GM21529 (cell line): ENCODE data around the gene PTPRK.

Experiments used
- ATAC-seq: cut with Tn5 transposase; IDR thresholded peaks from one replicate; pipeline ENCODE4 v1.9.1; 2021; ENCODE audit not compliant: unreplicated experiment

Gene PTPRK

GRCh38 chr6:128305228-128305627 is 215.2 kb downstream of the PTPRK start:
- ATAC-seq, result no peak

GRCh38 chr6:128303870-128304269 is 216.5 kb downstream of the PTPRK start:
- no peak for ATAC-seq

GRCh38 chr6:128302942-128303341 is 217.5 kb downstream of the PTPRK start:
- ATAC-seq, result no peak

- no peak for ATAC-seq
Observed at GRCh38 chr6:128295670-128296069, 224.7 kb downstream of the PTPRK start.

GRCh38 chr6:128290221-128290620 is 230.2 kb downstream of the PTPRK start:
- ATAC-seq, result no peak

GRCh38 chr6:128284128-128284527 is 236.3 kb downstream of the PTPRK start:
- no peak for ATAC-seq

- ATAC-seq, result no peak
Observed at GRCh38 chr6:128282961-128283360, 237.4 kb downstream of the PTPRK start.

GRCh38 chr6:128280960-128281359 is 239.4 kb downstream of the PTPRK start:
- no peak for ATAC-seq

GRCh38 chr6:128280066-128280465 is 240.3 kb downstream of the PTPRK start:
- no peak for ATAC-seq

GRCh38 chr6:128278836-128279235 is 241.6 kb downstream of the PTPRK start:
- no peak for ATAC-seq

- no peak for ATAC-seq
Observed at GRCh38 chr6:128277379-128277778, 243.0 kb downstream of the PTPRK start.

- no peak for ATAC-seq
Observed at GRCh38 chr6:128276311-128276710, 244.1 kb downstream of the PTPRK start.

GRCh38 chr6:128275681-128276080 is 244.7 kb downstream of the PTPRK start:
- no peak for ATAC-seq

- no peak for ATAC-seq
Observed at GRCh38 chr6:128275030-128275429, 245.4 kb downstream of the PTPRK start.

GRCh38 chr6:128271527-128271926 is 248.9 kb downstream of the PTPRK start:
- ATAC-seq, result no peak

- no peak for ATAC-seq
Observed at GRCh38 chr6:128271011-128271410, 249.4 kb downstream of the PTPRK start.

GRCh38 chr6:128266946-128267345 is 253.5 kb downstream of the PTPRK start:
- ATAC-seq, result no peak

GRCh38 chr6:128265706-128266105 is 254.7 kb downstream of the PTPRK start:
- no peak for ATAC-seq

- ATAC-seq, result peak; percentile 50
Observed at GRCh38 chr6:128259730-128260685, 260.4 kb downstream of the PTPRK start.

GRCh38 chr6:128259029-128259724 is 261.2 kb downstream of the PTPRK start:
- ATAC-seq, result peak; percentile 92

- no peak for ATAC-seq
Observed at GRCh38 chr6:128256095-128256494, 264.3 kb downstream of the PTPRK start.
